WERI-Rb-1 (cell line): ENCODE results near the gene KAZN.

Experiments used
- DNase-seq: peaks from one replicate; pipeline ENCODE4 v3.0.0-alpha.2; 2020
- H3K27ac ChIP-seq: fragments of 250-450 bp; sonication (Bioruptor Pico); 2 replicates; pipeline ENCODE4 v1.5.1; 2020; ENCODE audit warnings: mild to moderate bottlenecking, moderate library complexity
- H3K27me3 ChIP-seq: fragments of 250-450 bp; sonication (Bioruptor Pico); 2 replicates; pipeline ENCODE4 v1.5.1; 2021; ENCODE audit warnings: mild to moderate bottlenecking, low read depth, moderate library complexity; ENCODE audit not compliant: insufficient read depth, severe bottlenecking
- H3K36me3 ChIP-seq: fragments of 250-450 bp; sonication (Bioruptor Pico); 2 replicates; pipeline ENCODE4 v1.5.1; 2020; ENCODE audit warnings: mild to moderate bottlenecking, moderate library complexity
- H3K4me3 ChIP-seq: 2 replicates; pipeline ENCODE4 v1.5.1; 2011; ENCODE audit warnings: low read depth, mild to moderate bottlenecking, control low read depth, low read length
- H3K9me3 ChIP-seq: fragments of 250-450 bp; sonication (Bioruptor Pico); 2 replicates; pipeline ENCODE4 v1.5.1; 2021; ENCODE audit warnings: mild to moderate bottlenecking, moderate library complexity; ENCODE audit not compliant: severe bottlenecking
- TF ChIP-seq, protein P1 (sequence below): IDR thresholded peaks from 2 replicates; pipeline ENCODE4 v1.5.1; 2011; ENCODE audit warnings: low read depth, mild to moderate bottlenecking, control low read depth, inconsistent platforms, low read length

The KAZN gene

DNA sequence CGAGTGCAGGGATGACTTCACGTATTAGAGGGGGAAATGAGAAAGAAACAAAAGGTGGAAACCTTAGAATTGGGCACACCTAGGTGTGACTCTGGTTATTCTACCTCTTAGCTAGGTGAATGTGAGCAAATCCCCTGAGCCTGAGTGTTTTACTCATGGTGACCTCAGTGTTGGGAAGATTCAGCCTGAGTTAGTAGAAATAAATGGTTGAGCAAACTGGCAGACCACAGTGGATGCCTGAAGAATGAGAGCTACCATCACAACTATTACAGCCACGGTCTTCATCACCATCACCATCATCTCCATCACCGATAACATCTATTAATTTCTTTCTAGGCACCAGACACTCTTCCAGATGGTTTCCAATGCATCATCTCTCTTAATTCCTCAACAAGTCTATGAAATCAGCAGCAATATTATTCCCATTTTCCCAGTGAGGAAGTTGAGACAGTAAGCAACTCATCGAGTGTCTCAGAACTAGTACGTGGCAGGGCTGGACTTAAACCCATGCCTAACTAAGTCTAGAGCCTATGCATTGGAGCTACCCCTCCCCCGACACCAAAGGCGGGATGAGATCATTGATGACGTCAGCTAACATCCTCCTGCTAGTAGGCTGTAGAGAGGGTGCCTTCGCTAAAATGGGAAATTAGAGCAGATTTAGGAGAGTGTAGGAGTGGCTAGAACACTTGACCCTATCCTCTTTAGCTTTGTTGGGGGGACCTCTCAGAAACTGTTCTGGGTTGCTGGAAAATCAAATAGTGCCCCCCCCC is 7.9 kb upstream of the KAZN start:
- TF ChIP-seq, protein P1, sequence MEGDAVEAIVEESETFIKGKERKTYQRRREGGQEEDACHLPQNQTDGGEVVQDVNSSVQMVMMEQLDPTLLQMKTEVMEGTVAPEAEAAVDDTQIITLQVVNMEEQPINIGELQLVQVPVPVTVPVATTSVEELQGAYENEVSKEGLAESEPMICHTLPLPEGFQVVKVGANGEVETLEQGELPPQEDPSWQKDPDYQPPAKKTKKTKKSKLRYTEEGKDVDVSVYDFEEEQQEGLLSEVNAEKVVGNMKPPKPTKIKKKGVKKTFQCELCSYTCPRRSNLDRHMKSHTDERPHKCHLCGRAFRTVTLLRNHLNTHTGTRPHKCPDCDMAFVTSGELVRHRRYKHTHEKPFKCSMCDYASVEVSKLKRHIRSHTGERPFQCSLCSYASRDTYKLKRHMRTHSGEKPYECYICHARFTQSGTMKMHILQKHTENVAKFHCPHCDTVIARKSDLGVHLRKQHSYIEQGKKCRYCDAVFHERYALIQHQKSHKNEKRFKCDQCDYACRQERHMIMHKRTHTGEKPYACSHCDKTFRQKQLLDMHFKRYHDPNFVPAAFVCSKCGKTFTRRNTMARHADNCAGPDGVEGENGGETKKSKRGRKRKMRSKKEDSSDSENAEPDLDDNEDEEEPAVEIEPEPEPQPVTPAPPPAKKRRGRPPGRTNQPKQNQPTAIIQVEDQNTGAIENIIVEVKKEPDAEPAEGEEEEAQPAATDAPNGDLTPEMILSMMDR, result no peak
- peak; percentile 11 for DNase-seq
- H3K36me3 ChIP-seq, result no peaks in the 10 kb centered on the region

DNA sequence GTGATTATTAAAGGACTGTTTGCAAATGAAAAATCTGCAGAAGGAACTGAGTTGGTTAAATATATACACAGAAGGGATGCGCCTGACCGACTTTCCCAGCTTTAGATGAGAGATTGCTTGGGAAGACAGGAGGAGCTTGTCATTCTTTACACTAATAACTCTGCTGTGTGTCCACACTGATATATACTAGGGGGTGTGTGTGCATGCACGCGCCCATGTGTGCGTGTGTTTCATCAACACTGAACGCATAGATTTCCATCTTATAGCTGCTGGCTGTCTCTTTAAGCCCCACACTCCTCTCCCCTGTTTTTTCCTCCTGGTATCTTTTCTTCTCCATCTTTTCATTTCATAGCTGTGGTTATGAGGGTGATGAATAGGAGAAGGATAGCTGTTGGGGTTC is 6.9 kb upstream of the KAZN start:
- Histone ChIP-seq H3K4me3 (no peak overlapping the region), H3K27ac (no peak overlapping the region), H3K36me3 (no peaks in the 10 kb centered on the region), H3K27me3 (no peaks in the 10 kb centered on the region), H3K9me3 (no peaks in the 10 kb centered on the region)
- TF ChIP-seq, protein P1, result no peak
- DNase-seq, result no peak

More for the DNA sequence above, 7.9 kb upstream of the KAZN start:
- H3K27me3 ChIP-seq, result no peaks in the 10 kb centered on the region
- H3K4me3 ChIP-seq, result no peak overlapping the region
- no peaks in the 10 kb centered on the region for H3K9me3 ChIP-seq
- H3K27ac ChIP-seq, result no peak overlapping the region

DNA sequence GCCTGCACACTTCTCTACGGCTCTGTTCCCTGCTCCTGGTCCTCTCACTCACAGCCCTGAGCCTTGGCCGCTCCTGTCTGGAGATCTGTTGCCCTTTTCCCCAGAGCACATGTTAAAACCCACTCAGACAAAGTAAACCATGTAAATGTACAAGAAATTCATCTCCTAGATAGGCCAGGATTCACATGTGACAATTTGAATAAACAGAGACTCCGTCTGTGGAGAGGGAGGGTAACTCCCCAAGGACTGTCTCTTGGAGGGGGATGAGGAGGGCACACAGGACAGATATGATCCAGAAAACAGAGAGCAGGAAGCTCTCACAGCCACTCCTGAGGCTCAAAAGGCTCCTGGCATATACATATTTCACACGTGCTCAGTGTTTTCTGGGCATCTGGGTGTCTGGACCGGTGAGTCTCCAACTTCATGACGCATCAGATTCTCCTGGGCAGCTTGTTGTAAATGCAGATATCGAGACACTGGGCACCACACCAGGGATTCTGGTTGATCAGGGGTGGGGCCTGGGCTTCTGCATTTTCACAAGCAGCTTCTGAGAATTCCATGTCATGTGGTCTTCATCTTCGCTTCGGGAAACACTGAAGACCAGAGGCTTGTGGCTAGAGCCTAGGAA is 6.4 kb upstream of the KAZN start:
- TF ChIP-seq, protein P1, result no peak
- H3K36me3 ChIP-seq, result no peaks in the 10 kb centered on the region

DNA sequence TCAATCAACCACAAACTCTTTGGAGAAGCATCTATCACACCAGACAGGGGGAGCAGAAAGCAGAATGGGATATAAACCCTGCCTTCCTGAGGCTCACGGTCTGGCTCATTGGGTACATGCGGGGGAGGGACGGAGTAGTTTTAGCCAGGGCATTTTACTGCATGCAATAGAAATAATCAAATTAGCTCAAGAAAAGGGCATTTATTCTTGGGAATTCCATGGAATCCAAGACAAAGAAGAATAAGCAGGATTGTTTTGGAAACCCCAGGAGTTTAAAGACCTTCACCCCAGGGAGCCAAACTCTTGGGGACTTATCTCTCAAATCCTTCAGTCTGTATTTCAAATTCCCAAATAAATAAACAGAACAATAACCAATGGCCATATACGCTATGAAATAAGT is 5.2 kb upstream of the KAZN start:
- no peak overlapping the region for H3K4me3 ChIP-seq
- no peak for DNase-seq
- TF ChIP-seq, protein P1, result no peak
- H3K36me3 ChIP-seq, result no peaks in the 10 kb centered on the region
- no peaks in the 10 kb centered on the region for H3K9me3 ChIP-seq
- H3K27me3 ChIP-seq, result no peaks in the 10 kb centered on the region
- H3K27ac ChIP-seq, result no peak overlapping the region

More for the DNA sequence above, 6.4 kb upstream of the KAZN start:
- Histone ChIP-seq H3K4me3 (no peak overlapping the region), H3K27ac (no peak overlapping the region), H3K27me3 (no peaks in the 10 kb centered on the region), H3K9me3 (no peaks in the 10 kb centered on the region)
- DNase-seq, result no peak

DNA sequence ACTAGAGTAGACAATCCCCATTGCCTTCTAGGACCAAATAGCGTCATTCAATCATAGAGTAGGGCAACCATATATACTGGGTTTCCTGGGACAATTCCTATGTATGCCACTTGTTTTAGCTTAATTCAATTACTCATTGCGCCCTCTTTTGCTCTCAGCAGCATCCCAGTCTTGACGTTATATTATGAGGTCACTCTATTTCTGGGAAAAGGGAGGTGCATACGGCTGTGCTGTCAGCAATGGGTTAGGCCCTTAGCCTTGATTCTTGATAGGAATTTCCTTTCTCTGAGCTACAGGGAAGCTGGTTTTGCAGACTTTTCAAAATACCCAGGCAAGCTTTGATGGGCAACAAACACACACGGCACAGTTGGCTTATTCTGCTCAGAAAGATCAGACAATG is 4.4 kb upstream of the KAZN start:
- DNase-seq, result no peak
- Histone ChIP-seq H3K27me3 (peaks cover 5% of the 10 kb centered on the region), H3K36me3 (no peaks in the 10 kb centered on the region), H3K9me3 (no peaks in the 10 kb centered on the region), H3K4me3 (no peak overlapping the region), H3K27ac (no peak overlapping the region)
- TF ChIP-seq, protein P1, result no peak
